Endothelial cell of umbilical vein (primary cell): ENCODE results near the gene CABCOCO1. TPM values are rescaled to one million over a fixed set of nuclear protein-coding genes. Genes with fewer than 3 reads are reported as not detected.

Source experiments
- BruUV-seq: library from RNA; stranded (reverse); fragments of 400-500 nt; replicated peaks from 2 replicates; lab custom pipeline; 2021; lab: Mats Ljungman, UMichigan
- CTCF ChIA-PET: fragments of 300-600, 350-600 bp; sonication (Branson Sonifier 250); formaldehyde crosslinking; loops from one replicate; lab custom pipeline; 2021; ENCODE audit warnings: antibody characterized with exemption, inconsistent platforms; lab: Charles Lee
- POLR2A ChIA-PET: fragments of 300-600, 350-600 bp; sonication (Branson Sonifier 250); formaldehyde crosslinking; loops from one replicate; lab custom pipeline; 2021; ENCODE audit warnings: antibody characterized with exemption, inconsistent platforms; lab: Charles Lee
- DNase-seq: peaks from one replicate; pipeline ENCODE4 v3.0.0-alpha.2; 2011; ENCODE audit warnings: low read depth, low spot score
- FAIRE-seq: peaks from 2 replicates; lab custom pipeline; 2011; peaks lifted over from hg19 to GRCh38; lab: Jason Lieb, UNC
- H2AFZ ChIP-seq: 2 replicates; pipeline ENCODE4 v1.6.0; 2012; ENCODE audit warnings: low read depth, low read length, control low read depth, inconsistent platforms
- H3K27ac ChIP-seq: 2 replicates; pipeline ENCODE4 v1.5.1; 2011; ENCODE audit warnings: low read depth, mild to moderate bottlenecking, control low read depth, low read length, moderate library complexity; ENCODE audit not compliant: insufficient read depth
- H3K27me3 ChIP-seq, 2 experiments: 2 replicates each; pipeline versions ENCODE4 v1.6.0 to v1.6.1; 2011; ENCODE audit warnings: low read length in 2 of 2, mixed read lengths in 1 of 2; ENCODE audit not compliant: control insufficient read depth in 2 of 2, insufficient read depth in 2 of 2
- H3K36me3 ChIP-seq, 2 experiments: 2 replicates in 1 of 2; 3 replicates in 1 of 2; pipeline ENCODE4 v1.5.1; 2011; ENCODE audit warnings: low read length in 2 of 2, mild to moderate bottlenecking in 1 of 2, moderate library complexity in 1 of 2; ENCODE audit not compliant: control insufficient read depth in 2 of 2, insufficient read depth in 2 of 2; ENCODE audit errors: extremely low read depth in 1 of 2
- H3K4me1 ChIP-seq: 3 replicates; pipeline ENCODE4 v1.5.1; 2011; ENCODE audit warnings: mild to moderate bottlenecking, low read length; ENCODE audit not compliant: control insufficient read depth, insufficient read depth; ENCODE audit errors: extremely low read depth
- H3K4me2 ChIP-seq: 2 replicates; pipeline ENCODE4 v1.6.1; 2011; ENCODE audit warnings: low read length, control low read depth, mixed read lengths; ENCODE audit not compliant: insufficient read depth
- H3K4me3 ChIP-seq, 3 experiments: fragments of 200-600 bp in 1 of 3; sonication (generic), shearing (Covaris generic) in 1 of 3; replicated peaks in 1 of 3; 2 replicates each; pipeline ENCODE4 v1.5.1; 2011 to 2016; ENCODE audit warnings: control low read depth in 3 of 3, low read length in 3 of 3, mild to moderate bottlenecking in 2 of 3, inconsistent platforms in 1 of 3, low read depth in 1 of 3, moderate library complexity in 1 of 3; ENCODE audit not compliant: insufficient read depth in 1 of 3
- H3K79me2 ChIP-seq: 2 replicates; pipeline ENCODE4 v1.6.0; 2012; ENCODE audit warnings: low read length, inconsistent platforms; ENCODE audit not compliant: control insufficient read depth, insufficient read depth
- H3K9ac ChIP-seq: replicated peaks from 2 replicates; pipeline ENCODE3; 2011; ENCODE audit warnings: low read length, control low read depth; ENCODE audit not compliant: insufficient read depth; ENCODE audit errors: extremely low read depth
- H3K9me1 ChIP-seq: replicated peaks from 3 replicates; pipeline ENCODE4 v1.6.0; 2011; ENCODE audit warnings: mild to moderate bottlenecking, low read length; ENCODE audit not compliant: control insufficient read depth, insufficient read depth; ENCODE audit errors: extremely low read depth
- H3K9me3 ChIP-seq: replicated peaks from 2 replicates; pipeline ENCODE4 v1.5.1; 2012; ENCODE audit warnings: low read length, inconsistent platforms; ENCODE audit not compliant: control insufficient read depth, insufficient read depth
- H4K20me1 ChIP-seq: replicated peaks from 2 replicates; pipeline ENCODE3; 2011; ENCODE audit warnings: mild to moderate bottlenecking, low read length; ENCODE audit not compliant: control insufficient read depth, insufficient read depth; ENCODE audit errors: extremely low read depth
- EZH2 ChIP-seq: IDR thresholded peaks from 2 replicates; pipeline ENCODE4 v1.6.1; 2012; ENCODE audit warnings: borderline replicate concordance, low read depth, mild to moderate bottlenecking, moderate library complexity, low read length, inconsistent platforms; ENCODE audit not compliant: severe bottlenecking
- FOS ChIP-seq: IDR thresholded peaks from 2 replicates; pipeline ENCODE4 v1.6.1; 2011; ENCODE audit warnings: mild to moderate bottlenecking, low read length, moderate library complexity, borderline replicate concordance; ENCODE audit not compliant: insufficient read depth
- GATA2 ChIP-seq: IDR thresholded peaks from 2 replicates; pipeline ENCODE4 v1.7.0; 2011; ENCODE audit warnings: low read depth, mild to moderate bottlenecking, moderate library complexity, mixed read lengths, low read length; ENCODE audit not compliant: insufficient read length, insufficient read depth
- JUN ChIP-seq: IDR thresholded peaks from 2 replicates; pipeline ENCODE4 v1.6.1; 2011; ENCODE audit warnings: borderline replicate concordance, low read depth; ENCODE audit not compliant: insufficient read length, insufficient read depth
- MAX ChIP-seq: IDR thresholded peaks from 2 replicates; pipeline ENCODE4 v1.6.1; 2011; ENCODE audit not compliant: insufficient read depth, insufficient read length
- MYC ChIP-seq: IDR thresholded peaks from one replicate; pipeline ENCODE4 v1.6.1; 2011; ENCODE audit warnings: mild to moderate bottlenecking, low read depth, low read length
- POLR2A ChIP-seq: IDR thresholded peaks from 2 replicates; pipeline ENCODE4 v1.6.1; 2012; ENCODE audit warnings: low read depth, mild to moderate bottlenecking, control low read depth, low read length
- POLR2AphosphoS5 ChIP-seq: IDR thresholded peaks from 2 replicates; pipeline ENCODE4 v1.6.1; 2012; ENCODE audit warnings: low read depth, mild to moderate bottlenecking, control low read depth, low read length, moderate library complexity; ENCODE audit not compliant: insufficient read depth
- dilution Hi-C: fragments of 300-500 bp; cut with MboI; formaldehyde crosslinking; loops from one replicate; pipeline ENCODE4 v1.15.0; 2019; ENCODE audit warnings: low sequenced_read_pairs; ENCODE audit not compliant: extremely low pct_ligation_motif_present
- intact Hi-C: fragments of 100-400 bp; cut with micrococcal nuclease; formaldehyde crosslinking; loops from one replicate; pipeline ENCODE4 v1.10.0; 2022
- polyA plus RNA-seq, 4 experiments: library from polyadenylated mRNA; depleted of rRNA in 3 of 4; stranded (reverse) in 3 of 4; unstranded in 1 of 4; fragments of >200 nt; gene quantifications; 2 replicates each; pipeline versions ENCODE4 v1.2.1 to v1.2.3, GENCODE V29; 2011 to 2012; ENCODE audit warnings: missing spikeins in 1 of 4
- total RNA-seq: library from RNA; stranded (reverse); gene quantifications from 2 replicates; pipeline ENCODE4 v1.2.3, GENCODE V29; 2021
- TF ChIP-seq, protein P1 (sequence below), 2 donors: IDR thresholded peaks; 1 replicate in 1 of 2; 2 replicates in 1 of 2; pipeline ENCODE4 v1.5.1; 2011; ENCODE audit warnings: low read length in 2 of 2, mild to moderate bottlenecking in 2 of 2, moderate library complexity in 2 of 2, control low read depth in 1 of 2, inconsistent platforms in 1 of 2, low read depth in 1 of 2; ENCODE audit not compliant: insufficient read depth in 1 of 2; ENCODE audit errors: extremely low read depth in 1 of 2

CABCOCO1 gene
- total and polyA plus RNA-seq, 2 donors (not counting 3 experiments of a cell fraction or from before 2014, with no cell fraction given) = 0.06 to 1.3 TPM

GRCh38 chr10:61814160-61814559 lies 151.4 kb downstream of the CABCOCO1 start:
- CTCF ChIA-PET = no interaction called here
- Histone ChIP-seq H3K9me1 (no peaks in the 10 kb centered on the region), H4K20me1 (no peaks in the 10 kb centered on the region), H3K4me3 (no peak overlapping the region), H3K9me3 (no peaks in the 10 kb centered on the region), H3K36me3 (no peaks in the 10 kb centered on the region), H3K27ac (no peak overlapping the region), H3K4me2 (no peak overlapping the region), H2AFZ (no peak overlapping the region), H3K9ac (no peak overlapping the region), H3K27me3 (no peaks in the 10 kb centered on the region), H3K79me2 (no peaks in the 10 kb centered on the region), H3K4me1 (no peaks in the 10 kb centered on the region)
- DNase-seq = no peak
- intact Hi-C loops = no loop called here
- POLR2A ChIA-PET = no interaction called here
- FAIRE-seq = no peak
- BruUV-seq = no TSS peak
- dilution Hi-C loops = no loop called here
- TF ChIP-seq EZH2 (no peak), GATA2 (no peak), POLR2A (no peak), FOS (no peak), POLR2AphosphoS5 (no peak)

DNA sequence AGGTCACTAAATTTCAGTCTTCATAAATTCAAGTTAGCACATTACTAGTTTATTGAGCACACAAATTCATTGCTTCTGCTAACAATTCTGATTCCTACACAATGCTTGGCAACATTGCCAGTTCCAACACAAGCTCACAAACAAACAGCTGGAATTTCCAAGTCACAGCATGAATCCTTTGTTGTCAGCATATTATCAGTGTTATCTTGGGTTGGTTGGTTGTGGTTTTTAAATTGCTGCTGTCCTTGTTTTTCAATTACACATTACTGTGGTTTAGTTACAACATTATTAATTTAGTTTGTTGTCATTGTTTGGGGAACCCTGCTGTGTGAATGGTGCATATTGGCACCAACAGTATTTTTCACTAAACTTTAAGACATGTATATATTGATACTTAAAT lies 152.8 kb downstream of the CABCOCO1 start:
- H2AFZ ChIP-seq = no peak overlapping the region
- no peak overlapping the region for H3K27ac ChIP-seq
- no peaks in the 10 kb centered on the region for H3K36me3 ChIP-seq
- no peak overlapping the region for H3K9ac ChIP-seq
- no peaks in the 10 kb centered on the region for H3K4me1 ChIP-seq
- no TSS peak for BruUV-seq
- H3K4me3 ChIP-seq = no peak overlapping the region
- no peaks in the 10 kb centered on the region for H3K9me1 ChIP-seq
- H3K79me2 ChIP-seq = no peaks in the 10 kb centered on the region
- dilution Hi-C loops (no loop called here), intact Hi-C loops (no loop called here)
- H3K27me3 ChIP-seq = no peaks in the 10 kb centered on the region
- no peaks in the 10 kb centered on the region for H4K20me1 ChIP-seq
- TF ChIP-seq, protein P1, sequence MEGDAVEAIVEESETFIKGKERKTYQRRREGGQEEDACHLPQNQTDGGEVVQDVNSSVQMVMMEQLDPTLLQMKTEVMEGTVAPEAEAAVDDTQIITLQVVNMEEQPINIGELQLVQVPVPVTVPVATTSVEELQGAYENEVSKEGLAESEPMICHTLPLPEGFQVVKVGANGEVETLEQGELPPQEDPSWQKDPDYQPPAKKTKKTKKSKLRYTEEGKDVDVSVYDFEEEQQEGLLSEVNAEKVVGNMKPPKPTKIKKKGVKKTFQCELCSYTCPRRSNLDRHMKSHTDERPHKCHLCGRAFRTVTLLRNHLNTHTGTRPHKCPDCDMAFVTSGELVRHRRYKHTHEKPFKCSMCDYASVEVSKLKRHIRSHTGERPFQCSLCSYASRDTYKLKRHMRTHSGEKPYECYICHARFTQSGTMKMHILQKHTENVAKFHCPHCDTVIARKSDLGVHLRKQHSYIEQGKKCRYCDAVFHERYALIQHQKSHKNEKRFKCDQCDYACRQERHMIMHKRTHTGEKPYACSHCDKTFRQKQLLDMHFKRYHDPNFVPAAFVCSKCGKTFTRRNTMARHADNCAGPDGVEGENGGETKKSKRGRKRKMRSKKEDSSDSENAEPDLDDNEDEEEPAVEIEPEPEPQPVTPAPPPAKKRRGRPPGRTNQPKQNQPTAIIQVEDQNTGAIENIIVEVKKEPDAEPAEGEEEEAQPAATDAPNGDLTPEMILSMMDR (IDR thresholded peaks at IDR 0.05; ENCODE audit: extremely low read depth in 1 of 2, insufficient read depth in 1 of 2, low read depth in 1 of 2, low read length in 2 of 2) = no peak
- TF ChIP-seq GATA2 = no peak
- no peak for TF ChIP-seq POLR2A
- TF ChIP-seq FOS = no peak
- TF ChIP-seq MYC = no peak
- no peak for TF ChIP-seq POLR2AphosphoS5
- TF ChIP-seq MAX = no peak
- no peak for TF ChIP-seq JUN
- TF ChIP-seq EZH2 = no peak
- no peaks in the 10 kb centered on the region for H3K9me3 ChIP-seq
- CTCF ChIA-PET = interaction anchor here (0.7 kb wide), 1 partner anchor 64 kb away, joined by 3 read pairs; no protein-coding TSS in a partner anchor
- FAIRE-seq = no peak
- no peak overlapping the region for H3K4me2 ChIP-seq
- POLR2A ChIA-PET = no interaction called here
- DNase-seq = no peak
